ENCODE results near the gene PTCSC3. TPM values are rescaled to one million over a fixed set of nuclear protein-coding genes. Genes with fewer than 3 reads are reported as not detected.

PTCSC3 gene
- total and polyA plus RNA-seq, 2 experiments from 2014 or later: not detected

DNA sequence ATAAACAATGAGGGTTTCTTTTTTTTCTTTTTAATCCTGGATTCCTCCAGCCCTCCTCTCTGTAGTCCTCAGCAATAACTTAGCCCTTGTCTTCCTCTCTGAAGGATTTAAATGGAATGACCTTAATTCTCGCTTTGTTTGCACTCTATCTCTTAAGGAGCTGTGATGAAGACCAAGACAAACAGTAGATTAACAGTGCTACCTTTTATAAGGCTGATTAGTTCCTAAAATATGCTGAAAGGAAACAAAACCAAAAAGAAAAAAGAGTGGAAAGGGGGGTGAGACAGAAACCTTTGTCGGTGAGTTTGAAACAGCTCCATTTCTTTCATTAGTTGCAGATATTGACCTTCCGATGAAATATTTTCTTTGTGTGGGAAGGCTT, 38.7 kb upstream of the PTCSC3 start (continued):
- TF ChIP-seq, protein P1, sequence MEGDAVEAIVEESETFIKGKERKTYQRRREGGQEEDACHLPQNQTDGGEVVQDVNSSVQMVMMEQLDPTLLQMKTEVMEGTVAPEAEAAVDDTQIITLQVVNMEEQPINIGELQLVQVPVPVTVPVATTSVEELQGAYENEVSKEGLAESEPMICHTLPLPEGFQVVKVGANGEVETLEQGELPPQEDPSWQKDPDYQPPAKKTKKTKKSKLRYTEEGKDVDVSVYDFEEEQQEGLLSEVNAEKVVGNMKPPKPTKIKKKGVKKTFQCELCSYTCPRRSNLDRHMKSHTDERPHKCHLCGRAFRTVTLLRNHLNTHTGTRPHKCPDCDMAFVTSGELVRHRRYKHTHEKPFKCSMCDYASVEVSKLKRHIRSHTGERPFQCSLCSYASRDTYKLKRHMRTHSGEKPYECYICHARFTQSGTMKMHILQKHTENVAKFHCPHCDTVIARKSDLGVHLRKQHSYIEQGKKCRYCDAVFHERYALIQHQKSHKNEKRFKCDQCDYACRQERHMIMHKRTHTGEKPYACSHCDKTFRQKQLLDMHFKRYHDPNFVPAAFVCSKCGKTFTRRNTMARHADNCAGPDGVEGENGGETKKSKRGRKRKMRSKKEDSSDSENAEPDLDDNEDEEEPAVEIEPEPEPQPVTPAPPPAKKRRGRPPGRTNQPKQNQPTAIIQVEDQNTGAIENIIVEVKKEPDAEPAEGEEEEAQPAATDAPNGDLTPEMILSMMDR (conservative IDR thresholded peaks at IDR 0.05; ENCODE audit: low read depth in 2 of 2): no peak
- TF ChIP-seq EZH2phosphoT487 (IDR thresholded peaks at IDR 0.05; ENCODE audit: unreplicated experiment): no peak
- no peak for TF ChIP-seq STAT1 (IDR thresholded peaks at IDR 0.05; ENCODE audit: unreplicated experiment)
- TF ChIP-seq NANOG (IDR thresholded peaks at IDR 0.05; ENCODE audit: borderline replicate concordance): no peak
- no peak for TF ChIP-seq JUNB (IDR thresholded peaks at IDR 0.05; ENCODE audit: unreplicated experiment)
- TF ChIP-seq ZNF114 (CRISPR knock-in tag; IDR thresholded peaks at IDR 0.05): no peak

DNA sequence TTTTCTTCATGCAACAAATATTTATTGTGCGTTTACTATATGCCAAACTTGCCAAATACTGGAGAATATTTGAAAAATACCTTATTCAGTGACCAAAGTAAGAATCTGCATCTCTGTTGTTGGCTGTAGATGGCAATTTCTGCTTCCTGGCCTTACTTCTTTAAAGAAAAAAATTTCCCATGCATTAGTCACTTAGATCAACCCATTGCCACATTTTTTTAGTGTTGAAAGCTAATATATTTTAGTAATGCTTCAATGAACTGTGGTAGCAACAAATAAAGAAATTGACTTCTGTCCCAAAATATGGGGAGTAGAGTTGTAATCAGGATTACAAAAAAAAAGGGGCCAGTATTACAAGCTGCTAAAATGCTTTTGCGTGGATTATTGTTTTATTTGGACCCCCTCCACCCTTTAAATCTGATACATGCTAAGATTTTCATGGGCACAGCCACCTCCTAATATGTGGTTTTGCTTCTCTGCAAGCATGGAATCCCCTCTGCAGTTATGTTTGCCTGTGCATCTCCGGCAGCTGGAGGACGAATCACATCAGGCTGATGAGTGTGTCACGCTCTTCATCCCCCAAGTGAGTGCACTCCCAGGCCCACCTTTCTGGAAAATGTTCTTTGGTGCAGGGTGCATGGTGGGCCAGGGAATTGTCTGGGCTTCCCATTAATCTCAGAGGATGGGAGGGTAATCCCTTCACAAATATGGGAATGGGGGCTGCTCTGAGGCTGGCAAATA, 38.1 kb upstream of the PTCSC3 start:
- no peaks in the 10 kb centered on the region for H3K9me2 ChIP-seq (ENCODE audit: insufficient read depth)
- H3K9me3 Mint-ChIP-seq: no peaks in the 10 kb centered on the region
- H3K4me2 ChIP-seq: no peak overlapping the region
- H3K4me1 ChIP-seq (ENCODE audit: insufficient read depth): peaks cover 6% of the 10 kb centered on the region; the same call in 1 of the 2 replicates
- no peak overlapping the region for H3K27ac Mint-ChIP-seq
- H2AFZ ChIP-seq: peak overlapping the region; percentile 86
- no peaks in the 10 kb centered on the region for H3K79me2 ChIP-seq (replicated peaks; ENCODE audit: insufficient read depth)
- DNase-seq (ENCODE audit: low spot score) (no peak), ATAC-seq (peak; percentile 42)
- no peaks in the 10 kb centered on the region for H4K20me1 ChIP-seq (replicated peaks; ENCODE audit: insufficient read depth)
- H3F3A ChIP-seq (replicated peaks; ENCODE audit: low read depth): no peaks in the 10 kb centered on the region
- H3K4me3 Mint-ChIP-seq: no peak overlapping the region
- peaks cover 2% of the 10 kb centered on the region for H3K27me3 Mint-ChIP-seq (ENCODE audit: insufficient read depth, low read depth, poor library complexity)
- no peak overlapping the region for H3K4me3 ChIP-seq
- H3K27ac ChIP-seq (ENCODE audit: low read depth): no peak overlapping the region
- no peaks in the 10 kb centered on the region for H3K36me3 ChIP-seq (ENCODE audit: insufficient read depth)
- peaks cover 15% of the 10 kb centered on the region for H3K4me1 Mint-ChIP-seq
- H3K36me3 Mint-ChIP-seq (ENCODE audit: low read depth): no peaks in the 10 kb centered on the region
- H3K27me3 ChIP-seq (ENCODE audit: insufficient read depth): no peaks in the 10 kb centered on the region
- TF ChIP-seq, protein P1 (conservative IDR thresholded peaks at IDR 0.05; ENCODE audit: low read depth in 2 of 2): no peak
- TF ChIP-seq NANOG (IDR thresholded peaks at IDR 0.05; ENCODE audit: borderline replicate concordance) (no peak), ZNF331 (CRISPR knock-in tag; IDR thresholded peaks at IDR 0.05; ENCODE audit: low read depth) (no peak), POLR2AphosphoS5 (IDR thresholded peaks at IDR 0.05; ENCODE audit: low read depth) (no peak), CREB1 (CRISPR knock-in tag; IDR thresholded peaks at IDR 0.05; ENCODE audit: low read depth) (no peak), EZH2phosphoT487 (IDR thresholded peaks at IDR 0.05; ENCODE audit: unreplicated experiment) (no peak), ZNF462 (CRISPR knock-in tag; IDR thresholded peaks at IDR 0.05) (no peak), ZNF114 (CRISPR knock-in tag; IDR thresholded peaks at IDR 0.05) (no peak), EZH2 (IDR thresholded peaks at IDR 0.05; ENCODE audit: low read depth, unreplicated experiment) (no peak)
- TF ChIP-seq, protein P2, sequence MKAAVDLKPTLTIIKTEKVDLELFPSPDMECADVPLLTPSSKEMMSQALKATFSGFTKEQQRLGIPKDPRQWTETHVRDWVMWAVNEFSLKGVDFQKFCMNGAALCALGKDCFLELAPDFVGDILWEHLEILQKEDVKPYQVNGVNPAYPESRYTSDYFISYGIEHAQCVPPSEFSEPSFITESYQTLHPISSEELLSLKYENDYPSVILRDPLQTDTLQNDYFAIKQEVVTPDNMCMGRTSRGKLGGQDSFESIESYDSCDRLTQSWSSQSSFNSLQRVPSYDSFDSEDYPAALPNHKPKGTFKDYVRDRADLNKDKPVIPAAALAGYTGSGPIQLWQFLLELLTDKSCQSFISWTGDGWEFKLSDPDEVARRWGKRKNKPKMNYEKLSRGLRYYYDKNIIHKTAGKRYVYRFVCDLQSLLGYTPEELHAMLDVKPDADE (IDR thresholded peaks at IDR 0.05): no peak
